IPS-NIHi7 (cell line): ENCODE measurements around the gene IL23R.
"Not testable (repeated sequence)": the region's sequence is repeated elsewhere in the genome, so short reads cannot be mapped to it uniquely, and the experiment has no call there.

Experiments
- DNase-seq: peaks from one replicate; pipeline ENCODE4 v3.0.0; 2012; ENCODE audit warnings: mixed read lengths; ENCODE audit errors: extremely low spot score

The IL23R gene

GRCh38 chr1:67166196-67166595 lies at the start of gene IL23R:
Gene IL23R, plus strand, starts transcription at chr1:67166454. Its CDS starts 1,667 bp downstream, at chr1:67168121.
- DNase-seq, result no peak

- no peak for DNase-seq
These were observed 48.1 kb upstream of the IL23R start for GRCh38 chr1:67118191-67118590.

- DNase-seq, result no peak
These were observed 47.6 kb upstream of the IL23R start for GRCh38 chr1:67118646-67119045.

- DNase-seq, result no peak
These were observed 45.2 kb upstream of the IL23R start for GRCh38 chr1:67120855-67121619.

- DNase-seq, result no peak
These were observed 41.8 kb upstream of the IL23R start for GRCh38 chr1:67124455-67124854.

- DNase-seq, result peak; percentile 37
These were observed 40.0 kb upstream of the IL23R start for GRCh38 chr1:67126111-67126746.

- no peak for DNase-seq
These were observed 39.3 kb upstream of the IL23R start for GRCh38 chr1:67126974-67127373.

- DNase-seq, result no peak
These were observed 35.6 kb upstream of the IL23R start for GRCh38 chr1:67130673-67131072.

GRCh38 chr1:67133177-67133576 lies 33.1 kb upstream of the IL23R start:
- no peak for DNase-seq

- peak; percentile 56 for DNase-seq
These were observed 31.6 kb upstream of the IL23R start, which contains the start of gene C1orf141 for GRCh38 chr1:67134695-67135094. Gene C1orf141, minus strand, starts transcription at chr1:67134970. Its CDS starts 7,730 bp downstream, at chr1:67127240.

GRCh38 chr1:67135354-67135753 lies 30.9 kb upstream of the IL23R start:
- DNase-seq, result no peak

- DNase-seq, result no peak
These were observed 28.9 kb upstream of the IL23R start for GRCh38 chr1:67137307-67137753.

- DNase-seq, result no peak
These were observed 27.3 kb upstream of the IL23R start for GRCh38 chr1:67138813-67139499.

- no peak for DNase-seq
These were observed 25.8 kb upstream of the IL23R start for GRCh38 chr1:67140460-67140859.

GRCh38 chr1:67141832-67142231 lies 24.4 kb upstream of the IL23R start:
- DNase-seq, result not testable (repeated sequence)

- DNase-seq, result no peak
These were observed 23.3 kb upstream of the IL23R start for GRCh38 chr1:67142931-67143330.

- DNase-seq, result no peak
These were observed 22.3 kb upstream of the IL23R start for GRCh38 chr1:67143966-67144365.

GRCh38 chr1:67144696-67145095 lies 21.6 kb upstream of the IL23R start:
- no peak for DNase-seq

GRCh38 chr1:67146101-67146500 lies 20.2 kb upstream of the IL23R start:
- DNase-seq, result no peak

- no peak for DNase-seq
These were observed 19.7 kb upstream of the IL23R start for GRCh38 chr1:67146539-67146938.

GRCh38 chr1:67147973-67148372 lies 18.3 kb upstream of the IL23R start:
- not testable (repeated sequence) for DNase-seq

GRCh38 chr1:67148516-67149178 lies 17.6 kb upstream of the IL23R start:
- no peak for DNase-seq
